Mammary epithelial cell (primary cell): ENCODE results near the gene OSBPL9.

Experiments used
- CTCF ChIP-seq, 2 donors: IDR thresholded peaks in 1 of 2; conservative IDR thresholded peaks in 1 of 2; 2 replicates each; pipeline ENCODE4 v1.5.1; 2011 to 2012; ENCODE audit warnings: inconsistent platforms in 2 of 2, low read length in 2 of 2, mild to moderate bottlenecking in 2 of 2, control low read depth in 1 of 2, low read depth in 1 of 2; ENCODE audit not compliant: insufficient read depth in 1 of 2; ENCODE audit errors: extremely low read depth in 1 of 2
- EZH2 ChIP-seq: IDR thresholded peaks from 2 replicates; pipeline ENCODE4 v1.6.1; 2012; ENCODE audit warnings: low read length, inconsistent platforms, borderline replicate concordance

- TF ChIP-seq CTCF (conservative IDR thresholded peaks at IDR 0.05 in 1 of 2, IDR thresholded peaks at IDR 0.05 in 1 of 2; ENCODE audit: extremely low read depth in 1 of 2, insufficient read depth in 1 of 2, low read depth in 1 of 2, low read length in 2 of 2) (no peak), EZH2 (no peak)
Observed at GRCh38 chr1:51752073-51752948, 135.4 kb downstream of the OSBPL9 start.
